ENCODE results near the gene NTRK2.

DNA sequence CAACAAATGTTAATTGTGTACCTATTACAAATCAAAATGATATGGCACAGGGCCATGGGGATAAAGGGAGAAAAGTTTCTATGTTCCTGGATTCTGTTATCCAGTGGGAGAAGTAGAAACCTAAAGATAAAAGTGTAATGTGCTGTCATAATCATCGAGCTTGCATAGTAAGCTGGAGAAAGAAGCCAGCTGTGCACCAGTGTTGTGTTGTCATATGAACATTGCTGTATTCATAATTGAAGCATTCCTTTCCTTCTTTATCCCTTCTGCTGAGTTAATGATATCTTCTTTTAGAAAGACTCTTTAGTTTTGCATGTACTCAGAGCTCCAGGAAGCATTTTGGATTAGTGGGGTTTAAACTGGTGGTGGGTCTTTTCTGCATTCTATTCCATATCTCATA, 39.5 kb downstream of the NTRK2 start:
- TF ChIP-seq CTCF (IDR thresholded peaks at IDR 0.05; ENCODE audit: low read depth, low read length, poor library complexity, severe bottlenecking) (no peak), EZH2phosphoT487 (IDR thresholded peaks at IDR 0.05; ENCODE audit: borderline replicate concordance, low read length) (no peak)
